OCI-LY7 (cell line): ENCODE results near the gene ITIH4.

Source experiments
- CTCF ChIP-seq: fragments of 200-600 bp; sonication (generic); conservative IDR thresholded peaks from 2 replicates; pipeline ENCODE4 v1.5.1; 2014; ENCODE audit warnings: mild to moderate bottlenecking, antibody characterized with exemption, low read length, moderate library complexity, mixed read lengths
- EZH2phosphoT487 ChIP-seq: fragments of 200-600 bp; sonication (generic); IDR thresholded peaks from 2 replicates; pipeline ENCODE4 v1.6.1; 2018; ENCODE audit warnings: low read depth, borderline replicate concordance, mild to moderate bottlenecking, mixed run types, antibody characterized with exemption, low read length, moderate library complexity, mixed read lengths

- no peak for TF ChIP-seq CTCF
- no peak for TF ChIP-seq EZH2phosphoT487
These were observed 58.8 kb downstream of the ITIH4 start for GRCh38 chr3:52771702-52772101.
